CD14-positive monocyte (primary cell): ENCODE data around the gene MLYCD. TPM values are rescaled to one million over a fixed set of nuclear protein-coding genes. Genes with fewer than 3 reads are reported as not detected.

ENCODE experiments used
- DNase-seq, 3 donors: peaks; one replicate each; pipeline ENCODE4 v3.0.0-alpha.2; 2011 to 2022
- H2AFZ ChIP-seq: 2 replicates; pipeline ENCODE4 v1.6.0; 2012; ENCODE audit warnings: mild to moderate bottlenecking, low read depth, low read length, inconsistent platforms; ENCODE audit not compliant: insufficient read depth, poor library complexity, severe bottlenecking
- H3K27ac ChIP-seq, 2 donors: 1 replicate in 1 of 2; 2 replicates in 1 of 2; pipeline ENCODE4 v1.5.1; 2012 to 2013; ENCODE audit warnings: low read length in 2 of 2, control low read depth in 1 of 2, inconsistent platforms in 1 of 2, low read depth in 1 of 2, mild to moderate bottlenecking in 1 of 2
- H3K27me3 ChIP-seq, 2 donors: one replicate each; pipeline versions ENCODE4 v1.6.0 to v1.6.1; 2011 to 2013; ENCODE audit warnings: low read length in 2 of 2; ENCODE audit not compliant: control insufficient read depth in 2 of 2, insufficient read depth in 2 of 2
- H3K36me3 ChIP-seq, 2 donors: replicated peaks in 1 of 2; 1 replicate in 1 of 2; 2 replicates in 1 of 2; pipeline versions ENCODE4 v1.5.1 to v1.6.1; 2012 to 2013; ENCODE audit warnings: low read length in 2 of 2, control low read depth in 1 of 2, inconsistent platforms in 1 of 2, mild to moderate bottlenecking in 1 of 2; ENCODE audit not compliant: insufficient read depth in 2 of 2, control insufficient read depth in 1 of 2
- H3K4me1 ChIP-seq, 2 donors: 1 replicate in 1 of 2; 2 replicates in 1 of 2; pipeline versions ENCODE4 v1.5.1 to v1.6.1; 2012 to 2013; ENCODE audit warnings: low read length in 2 of 2, control low read depth in 1 of 2, inconsistent platforms in 1 of 2, mild to moderate bottlenecking in 1 of 2, moderate library complexity in 1 of 2; ENCODE audit not compliant: insufficient read depth in 2 of 2, control insufficient read depth in 1 of 2
- H3K4me2 ChIP-seq: replicated peaks from 2 replicates; pipeline ENCODE3; 2012; ENCODE audit warnings: low read length, moderate library complexity, mild to moderate bottlenecking; ENCODE audit not compliant: poor library complexity, severe bottlenecking; ENCODE audit errors: extremely low read depth
- H3K4me3 ChIP-seq, 3 experiments: fragments of 200-600 bp in 1 of 3; sonication (generic) in 1 of 3; replicated peaks in 1 of 3; 1 replicate in 2 of 3; 2 replicates in 1 of 3; pipeline ENCODE4 v1.5.1; 2011 to 2013; ENCODE audit warnings: low read length in 3 of 3, mild to moderate bottlenecking in 3 of 3, control low read depth in 2 of 3, low read depth in 2 of 3, inconsistent platforms in 1 of 3, moderate library complexity in 1 of 3
- H3K79me2 ChIP-seq: 2 replicates; pipeline ENCODE4 v1.6.0; 2012; ENCODE audit warnings: mild to moderate bottlenecking, control low read depth, inconsistent platforms, low read length, moderate library complexity; ENCODE audit not compliant: insufficient read depth
- H3K9ac ChIP-seq: 2 replicates; pipeline ENCODE4 v1.6.0; 2017; ENCODE audit warnings: low read length, mild to moderate bottlenecking; ENCODE audit not compliant: insufficient read depth, poor library complexity, severe bottlenecking
- H3K9me3 ChIP-seq, 2 donors: replicated peaks in 1 of 2; 1 replicate in 1 of 2; 2 replicates in 1 of 2; pipeline versions ENCODE4 v1.5.1 to v1.6.1; 2012 to 2013; ENCODE audit warnings: low read length in 2 of 2, control low read depth in 1 of 2; ENCODE audit not compliant: control insufficient read depth in 1 of 2, insufficient read depth in 1 of 2
- H4K20me1 ChIP-seq: 2 replicates; pipeline ENCODE4 v1.6.0; 2012; ENCODE audit warnings: mild to moderate bottlenecking, low read length, control low read depth, moderate library complexity; ENCODE audit not compliant: insufficient read depth
- H3K27ac Mint-ChIP-seq, 7 donors: one replicate each; pipeline ENCODE4 v1.8.0; 2020; ENCODE audit warnings: mild to moderate bottlenecking in 7 of 7, mixed read lengths in 7 of 7, moderate library complexity in 6 of 7, inconsistent platforms in 2 of 7
- H3K27me3 Mint-ChIP-seq, 3 donors: one replicate each; pipeline ENCODE4 v1.8.0; 2021 to 2022; ENCODE audit warnings: low read depth in 3 of 3, mild to moderate bottlenecking in 3 of 3, mixed read lengths in 3 of 3, moderate library complexity in 3 of 3, inconsistent platforms in 1 of 3
- H3K36me3 Mint-ChIP-seq, 2 donors: one replicate each; pipeline ENCODE4 v1.8.0; 2020; ENCODE audit warnings: mixed read lengths in 2 of 2, inconsistent platforms in 1 of 2, mild to moderate bottlenecking in 1 of 2
- H3K4me1 Mint-ChIP-seq: one replicate; pipeline ENCODE4 v1.8.0; 2020; ENCODE audit warnings: mild to moderate bottlenecking, mixed read lengths
- H3K4me3 Mint-ChIP-seq, 2 donors: one replicate each; pipeline ENCODE4 v1.8.0; 2020; ENCODE audit warnings: mild to moderate bottlenecking in 2 of 2, mixed read lengths in 2 of 2, moderate library complexity in 1 of 2
- H3K9me3 Mint-ChIP-seq, 7 donors: one replicate each; pipeline ENCODE4 v1.8.0; 2020 to 2022; ENCODE audit warnings: mixed read lengths in 7 of 7, mild to moderate bottlenecking in 6 of 7, moderate library complexity in 6 of 7, inconsistent platforms in 2 of 7
- WGBS: methylation state at CpG from one replicate; pipeline ENCODE4 v1.1.5; 2013; ENCODE audit warnings: missing lambda C conversion rate; ENCODE audit not compliant: insufficient coverage; 5-methylcytosine and 5-hydroxymethylcytosine counted together
- intact Hi-C, 2 donors: fragments of 100-400 bp; cut with micrococcal nuclease; formaldehyde crosslinking; loops; one replicate each; pipeline versions ENCODE4 v1.15.0 to v1.15.1; 2023
- polyA plus RNA-seq, 3 donors: library from polyadenylated mRNA; depleted of rRNA in 1 of 3; unstranded in 2 of 3; stranded (reverse) in 1 of 3; fragments of 300-500 nt in 2 of 3; fragments of >200 nt in 1 of 3; fragmentation: Illumina TruSeq in 2 of 3; gene quantifications; 1 replicate in 2 of 3; 2 replicates in 1 of 3; pipeline ENCODE4 v1.2.3, GENCODE V29; 2012 to 2021
- TF ChIP-seq, protein P1 (sequence below): fragments of 200-600 bp; IDR thresholded peaks from one replicate; pipeline ENCODE4 v1.8.0; 2022; ENCODE audit warnings: antibody characterized with exemption, mild to moderate bottlenecking

Gene MLYCD
- polyA plus RNA-seq, 3 donors, result 1.2 to 2.4 (median 1.3) TPM

DNA sequence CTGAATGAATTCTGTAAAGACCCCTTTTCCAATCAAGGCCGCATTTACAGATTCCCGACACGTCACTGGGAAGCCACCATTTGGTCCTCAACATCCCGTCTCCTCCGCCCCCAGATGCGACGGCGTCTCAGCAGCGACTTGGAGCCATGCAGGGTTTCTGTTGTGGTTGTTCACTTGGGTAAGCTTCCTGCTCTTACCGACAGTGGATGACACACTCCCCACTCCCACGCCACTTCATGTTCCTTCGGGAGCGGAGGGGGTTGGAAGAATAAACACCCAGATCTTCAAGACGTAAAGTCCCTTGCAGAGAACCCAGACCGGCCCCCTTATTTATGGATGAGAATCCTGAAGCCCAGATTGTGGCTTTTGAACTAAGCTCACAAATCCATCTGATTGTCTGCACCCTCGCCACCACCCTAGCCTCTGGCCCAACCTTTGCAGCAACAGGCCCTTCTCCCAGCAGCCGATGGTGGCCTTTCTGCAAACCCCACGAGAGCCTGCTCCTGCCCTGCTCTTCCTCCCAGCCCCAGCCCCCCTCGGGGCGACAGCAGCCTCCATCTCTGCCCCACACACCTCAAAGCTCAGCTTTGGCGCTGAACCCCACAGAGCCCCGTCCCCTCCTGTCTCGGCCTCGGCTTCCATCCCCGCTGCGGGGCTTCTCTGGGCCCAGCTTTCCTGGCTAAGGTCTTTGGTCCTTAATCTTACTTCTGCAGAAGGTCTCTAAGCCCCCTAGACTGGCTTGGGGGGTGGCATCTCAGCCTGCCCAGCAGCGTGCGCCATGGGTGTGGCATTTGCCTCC lies 35.2 kb downstream of the MLYCD start:
- Mint-ChIP-seq H3K27ac (peak overlapping the region in 1 of 7 donors; percentile 12), H3K27me3 (peaks cover 3 to 7% (median 4%) of the 10 kb centered on the region in 3 donors), H3K36me3 (peaks cover 5 to 6% of the 10 kb centered on the region in 2 donors), H3K4me1 (peaks cover 6% of the 10 kb centered on the region), H3K9me3 (peaks cover 0 to 6% (median 0%) of the 10 kb centered on the region in 7 donors), H3K4me3 (no peak overlapping the region)
- 94% methylated on average over 20 of the region's 28 CpGs for WGBS
- no peaks in the 10 kb centered on the region for H3K79me2 ChIP-seq
- H3K27ac ChIP-seq, result no peak overlapping the region
- H3K4me3 ChIP-seq, result no peak overlapping the region
- H3K4me1 ChIP-seq, result peaks cover 5 to 6% of the 10 kb centered on the region in 2 donors
- H3K4me2 ChIP-seq, result no peak overlapping the region
- no peaks in the 10 kb centered on the region for H4K20me1 ChIP-seq
- DNase-seq, result no peak
- no peak overlapping the region for H3K9ac ChIP-seq
- no peak overlapping the region for H2AFZ ChIP-seq
- H3K9me3 ChIP-seq, result no peaks in the 10 kb centered on the region
- TF ChIP-seq, protein P1, sequence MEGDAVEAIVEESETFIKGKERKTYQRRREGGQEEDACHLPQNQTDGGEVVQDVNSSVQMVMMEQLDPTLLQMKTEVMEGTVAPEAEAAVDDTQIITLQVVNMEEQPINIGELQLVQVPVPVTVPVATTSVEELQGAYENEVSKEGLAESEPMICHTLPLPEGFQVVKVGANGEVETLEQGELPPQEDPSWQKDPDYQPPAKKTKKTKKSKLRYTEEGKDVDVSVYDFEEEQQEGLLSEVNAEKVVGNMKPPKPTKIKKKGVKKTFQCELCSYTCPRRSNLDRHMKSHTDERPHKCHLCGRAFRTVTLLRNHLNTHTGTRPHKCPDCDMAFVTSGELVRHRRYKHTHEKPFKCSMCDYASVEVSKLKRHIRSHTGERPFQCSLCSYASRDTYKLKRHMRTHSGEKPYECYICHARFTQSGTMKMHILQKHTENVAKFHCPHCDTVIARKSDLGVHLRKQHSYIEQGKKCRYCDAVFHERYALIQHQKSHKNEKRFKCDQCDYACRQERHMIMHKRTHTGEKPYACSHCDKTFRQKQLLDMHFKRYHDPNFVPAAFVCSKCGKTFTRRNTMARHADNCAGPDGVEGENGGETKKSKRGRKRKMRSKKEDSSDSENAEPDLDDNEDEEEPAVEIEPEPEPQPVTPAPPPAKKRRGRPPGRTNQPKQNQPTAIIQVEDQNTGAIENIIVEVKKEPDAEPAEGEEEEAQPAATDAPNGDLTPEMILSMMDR, result no peak
- no peaks in the 10 kb centered on the region for H3K36me3 ChIP-seq
- intact Hi-C loops, result no loop called here
- H3K27me3 ChIP-seq, result no peaks in the 10 kb centered on the region

DNA sequence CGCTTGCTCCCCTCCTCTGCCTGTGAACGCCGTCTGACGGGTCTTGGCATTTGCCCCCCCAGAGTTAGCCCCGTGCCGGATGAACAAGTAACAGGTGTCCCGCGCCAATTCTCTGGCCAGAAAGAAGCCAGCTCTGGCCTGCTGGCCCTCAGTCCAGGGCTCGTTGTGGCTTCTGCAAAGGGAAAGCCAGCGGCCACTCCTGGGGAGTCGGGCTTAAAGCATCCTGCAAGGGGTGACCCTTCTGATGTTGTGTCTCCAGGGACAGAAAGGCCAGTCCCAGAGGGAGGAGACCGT lies 35.7 kb downstream of the MLYCD start:
- peaks cover 11% of the 10 kb centered on the region in 2 donors for H3K4me1 ChIP-seq
- H2AFZ ChIP-seq, result no peak overlapping the region
- H3K9me3 ChIP-seq, result no peaks in the 10 kb centered on the region
- H3K4me3 Mint-ChIP-seq, result no peak overlapping the region
- no peak overlapping the region for H3K4me3 ChIP-seq
- H3K79me2 ChIP-seq, result no peaks in the 10 kb centered on the region
- H3K27ac Mint-ChIP-seq, result peak overlapping the region in 2 of 7 donors; percentile 12 to 36
- H3K27me3 Mint-ChIP-seq, result peaks cover 3 to 7% (median 4%) of the 10 kb centered on the region in 3 donors
- WGBS, result 88% methylated on average over 12 of the region's 12 CpGs
- H3K36me3 ChIP-seq, result no peaks in the 10 kb centered on the region
- intact Hi-C loops, result no loop called here
- no peak overlapping the region for H3K9ac ChIP-seq
- no peaks in the 10 kb centered on the region for H4K20me1 ChIP-seq
- no peak overlapping the region for H3K27ac ChIP-seq
- TF ChIP-seq, protein P1, result no peak
- H3K4me2 ChIP-seq, result no peak overlapping the region
- H3K27me3 ChIP-seq, result no peaks in the 10 kb centered on the region
- no peak for DNase-seq
- peaks cover 11% of the 10 kb centered on the region for H3K4me1 Mint-ChIP-seq
- H3K36me3 Mint-ChIP-seq, result peaks cover 7 to 9% of the 10 kb centered on the region in 2 donors
- peaks cover 0 to 11% (median 2%) of the 10 kb centered on the region in 7 donors for H3K9me3 Mint-ChIP-seq
